ENCODE data around the gene HSF5. TPM values are rescaled to one million over a fixed set of nuclear protein-coding genes. Genes with fewer than 3 reads are reported as not detected.

The HSF5 gene
- total and polyA plus RNA-seq, 2 of the 13 experiments (the other 11 are each of a cell fraction or from before 2014, with no cell fraction given) = not detected

DNA sequence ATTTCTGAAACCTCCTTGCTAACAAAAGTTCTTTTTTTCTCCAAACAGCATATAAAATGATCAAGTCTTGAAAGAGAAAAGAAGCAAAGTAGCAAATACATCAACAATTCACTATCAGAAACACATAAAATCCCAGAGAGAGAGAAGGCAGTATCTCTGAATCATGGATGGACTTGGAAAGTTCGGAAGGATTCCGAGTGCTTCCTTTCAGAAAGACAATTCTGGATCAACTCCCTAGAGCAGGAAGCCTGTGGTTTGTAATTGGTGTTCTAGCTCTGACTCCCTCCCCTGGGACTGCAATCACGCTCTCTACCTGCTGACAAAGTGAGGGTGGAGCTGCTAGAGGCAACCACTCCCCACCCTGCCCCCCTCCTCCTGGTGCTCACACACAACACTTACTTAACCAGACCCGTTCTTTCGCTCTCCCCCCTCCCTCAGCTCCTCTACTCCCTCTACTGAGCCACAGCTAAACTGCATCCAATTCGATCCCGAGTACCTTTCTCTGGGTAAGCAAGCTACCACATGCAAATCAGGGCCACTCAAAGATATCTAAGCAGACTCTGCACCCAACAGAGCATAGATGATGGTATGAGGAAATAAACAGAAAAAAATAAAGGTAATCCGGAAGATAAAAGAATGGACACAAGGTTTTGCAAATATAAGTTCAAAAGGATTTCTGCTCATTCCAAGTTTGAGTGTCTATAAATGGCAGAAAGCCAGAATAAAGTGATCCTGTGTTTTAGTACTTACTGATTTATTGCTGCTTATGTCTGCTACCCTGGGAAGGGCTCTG is 70.7 kb downstream of the HSF5 start, which contains the start of gene RNF43 (continued):
- TF ChIP-seq ZNF83 (CRISPR knock-in tag; IDR thresholded peaks at IDR 0.05; ENCODE audit: borderline replicate concordance) (no peak), ETV5 (CRISPR knock-in tag; IDR thresholded peaks at IDR 0.05; ENCODE audit: borderline replicate concordance) (peak; percentile 76; the same call in 1 of the 2 replicates), PCBP2 (optimal IDR thresholded peaks at IDR 0.05; ENCODE audit: low read depth, low read length, poor library complexity, severe bottlenecking) (no peak), ZKSCAN5 (CRISPR knock-in tag; IDR thresholded peaks at IDR 0.05) (no peak; the same call in 1 of the 2 replicates), PLSCR1 (CRISPR knock-in tag; IDR thresholded peaks at IDR 0.05; ENCODE audit: borderline replicate concordance) (no peak; the same call in 1 of the 2 replicates), E2F1 (CRISPR knock-in tag; IDR thresholded peaks at IDR 0.05) (peak; percentile 43; the same call in 1 of the 2 replicates), SIN3B (IDR thresholded peaks at IDR 0.05; ENCODE audit: low read length) (peak; percentile 73; the same call in 1 of the 2 replicates), NR3C1 (CRISPR knock-in tag; IDR thresholded peaks at IDR 0.05) (no peak), JUND (CRISPR knock-in tag; IDR thresholded peaks at IDR 0.05) (no peak), SYNCRIP (IDR thresholded peaks at IDR 0.05; ENCODE audit: insufficient read depth, low read depth, low read length) (no peak), MYC (CRISPR knock-in tag; IDR thresholded peaks at IDR 0.05; ENCODE audit: borderline replicate concordance) (peak; percentile 83; the same call in 1 of the 2 replicates), HMGXB3 (CRISPR knock-in tag; IDR thresholded peaks at IDR 0.05; ENCODE audit: borderline replicate concordance) (peak; percentile 88), PHF21A (CRISPR knock-in tag; IDR thresholded peaks at IDR 0.05) (peak; percentile 89), ZBTB21 (CRISPR knock-in tag; IDR thresholded peaks at IDR 0.05) (no peak), ZBTB8A (CRISPR knock-in tag; IDR thresholded peaks at IDR 0.05; ENCODE audit: borderline replicate concordance, low read depth) (no peak), ZNF614 (CRISPR knock-in tag; IDR thresholded peaks at IDR 0.05; ENCODE audit: borderline replicate concordance) (peak; percentile 94), ZNF672 (CRISPR knock-in tag; IDR thresholded peaks at IDR 0.05) (no peak), ZNF232 (CRISPR knock-in tag; IDR thresholded peaks at IDR 0.05; ENCODE audit: borderline replicate concordance) (peak; percentile 96; the same call in 1 of the 2 replicates), PTBP1 (IDR thresholded peaks at IDR 0.05; ENCODE audit: low read depth, low read length, poor library complexity, severe bottlenecking) (no peak), SOX5 (CRISPR knock-in tag; IDR thresholded peaks at IDR 0.05; ENCODE audit: borderline replicate concordance) (peak; percentile 84)
- TF ChIP-seq, protein P1, sequence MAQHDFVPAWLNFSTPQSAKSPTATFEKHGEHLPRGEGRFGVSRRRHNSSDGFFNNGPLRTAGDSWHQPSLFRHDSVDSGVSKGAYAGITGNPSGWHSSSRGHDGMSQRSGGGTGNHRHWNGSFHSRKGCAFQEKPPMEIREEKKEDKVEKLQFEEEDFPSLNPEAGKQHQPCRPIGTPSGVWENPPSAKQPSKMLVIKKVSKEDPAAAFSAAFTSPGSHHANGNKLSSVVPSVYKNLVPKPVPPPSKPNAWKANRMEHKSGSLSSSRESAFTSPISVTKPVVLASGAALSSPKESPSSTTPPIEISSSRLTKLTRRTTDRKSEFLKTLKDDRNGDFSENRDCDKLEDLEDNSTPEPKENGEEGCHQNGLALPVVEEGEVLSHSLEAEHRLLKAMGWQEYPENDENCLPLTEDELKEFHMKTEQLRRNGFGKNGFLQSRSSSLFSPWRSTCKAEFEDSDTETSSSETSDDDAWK (CRISPR knock-in tag; IDR thresholded peaks at IDR 0.05) = no peak
- TF ChIP-seq, protein P2, sequence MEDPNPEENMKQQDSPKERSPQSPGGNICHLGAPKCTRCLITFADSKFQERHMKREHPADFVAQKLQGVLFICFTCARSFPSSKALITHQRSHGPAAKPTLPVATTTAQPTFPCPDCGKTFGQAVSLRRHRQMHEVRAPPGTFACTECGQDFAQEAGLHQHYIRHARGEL (CRISPR knock-in tag; IDR thresholded peaks at IDR 0.05) = no peak

All from HepG2 (cell line).